Endothelial cell (in vitro differentiated cells): Measurements from ENCODE around the gene MIXL1. TPM values are rescaled to one million over a fixed set of nuclear protein-coding genes. Genes with fewer than 3 reads are reported as not detected.

Experiments used
- DNase-seq: peaks from one replicate; pipeline ENCODE4 v3.0.0; 2021; ENCODE audit warnings: low spot score
- H3K27ac Mint-ChIP-seq: one replicate; pipeline ENCODE4 v1.8.0; 2021; ENCODE audit warnings: mixed read lengths, inconsistent platforms; ENCODE audit not compliant: unreplicated experiment
- H3K27me3 Mint-ChIP-seq: one replicate; pipeline ENCODE4 v1.8.0; 2021; ENCODE audit warnings: mild to moderate bottlenecking, moderate library complexity, mixed read lengths, inconsistent platforms; ENCODE audit not compliant: unreplicated experiment
- H3K36me3 Mint-ChIP-seq: one replicate; pipeline ENCODE4 v1.8.0; 2021; ENCODE audit warnings: mild to moderate bottlenecking, low read depth, mixed read lengths, inconsistent platforms; ENCODE audit not compliant: unreplicated experiment
- H3K4me1 Mint-ChIP-seq: one replicate; pipeline ENCODE4 v1.8.0; 2021; ENCODE audit warnings: mild to moderate bottlenecking, mixed read lengths, inconsistent platforms; ENCODE audit not compliant: unreplicated experiment
- H3K4me3 Mint-ChIP-seq: one replicate; pipeline ENCODE4 v1.8.0; 2021; ENCODE audit warnings: mild to moderate bottlenecking, mixed read lengths, inconsistent platforms; ENCODE audit not compliant: unreplicated experiment
- H3K9me3 Mint-ChIP-seq: one replicate; pipeline ENCODE4 v1.8.0; 2021; ENCODE audit warnings: mixed read lengths, inconsistent platforms; ENCODE audit not compliant: unreplicated experiment
- CTCF ChIP-seq: fragments of 200-600 bp; sonication (generic); IDR thresholded peaks from one replicate; pipeline ENCODE4 v1.5.0; 2021; ENCODE audit warnings: antibody characterized with exemption; ENCODE audit not compliant: unreplicated experiment
- total RNA-seq: library from RNA; stranded (reverse); fragmentation: NEBNext Ultra II Directional; extraction: Animal tissue kit (Norgen Biotek cat#: 25700); gene quantifications from one replicate; pipeline ENCODE4 v1.2.1, GENCODE V29; 2021; ENCODE audit not compliant: unreplicated experiment

Gene MIXL1
- total RNA-seq, 1 donor from 2014 or later, result 2.4 TPM

- Mint-ChIP-seq H3K9me3 (no peaks in the 10 kb centered on the region), H3K4me1 (no peaks in the 10 kb centered on the region), H3K4me3 (no peak overlapping the region), H3K27me3 (no peaks in the 10 kb centered on the region), H3K36me3 (no peaks in the 10 kb centered on the region), H3K27ac (no peak overlapping the region)
- DNase-seq, result no peak
- no peak for TF ChIP-seq CTCF
These were observed 50.7 kb downstream of the MIXL1 start for GRCh38 chr1:226274138-226274537.

- H3K4me3 Mint-ChIP-seq, result no peak overlapping the region
- no peak for TF ChIP-seq CTCF
- H3K9me3 Mint-ChIP-seq, result no peaks in the 10 kb centered on the region
- no peaks in the 10 kb centered on the region for H3K36me3 Mint-ChIP-seq
- no peaks in the 10 kb centered on the region for H3K4me1 Mint-ChIP-seq
- DNase-seq, result no peak
- H3K27me3 Mint-ChIP-seq, result no peaks in the 10 kb centered on the region
- H3K27ac Mint-ChIP-seq, result no peak overlapping the region
These were observed 52.7 kb downstream of the MIXL1 start for GRCh38 chr1:226276077-226276682.

Other genes starting within 250 kb of the MIXL1 start
- gene SDE2, start 224.3 kb upstream of the MIXL1 start, total RNA-seq, result 17.8 TPM
- 606 TPM for gene H3-3A, start 160.9 kb upstream of the MIXL1 start, total RNA-seq
- gene ACBD3, start 36.9 kb upstream of the MIXL1 start, total RNA-seq, result 27.4 TPM
- 4.6 TPM for gene LIN9, start 85.5 kb downstream of the MIXL1 start, total RNA-seq
- gene PARP1, start 184.4 kb downstream of the MIXL1 start, total RNA-seq, result 131 TPM